ENCODE data around the gene EFL1.

Gene EFL1

DNA sequence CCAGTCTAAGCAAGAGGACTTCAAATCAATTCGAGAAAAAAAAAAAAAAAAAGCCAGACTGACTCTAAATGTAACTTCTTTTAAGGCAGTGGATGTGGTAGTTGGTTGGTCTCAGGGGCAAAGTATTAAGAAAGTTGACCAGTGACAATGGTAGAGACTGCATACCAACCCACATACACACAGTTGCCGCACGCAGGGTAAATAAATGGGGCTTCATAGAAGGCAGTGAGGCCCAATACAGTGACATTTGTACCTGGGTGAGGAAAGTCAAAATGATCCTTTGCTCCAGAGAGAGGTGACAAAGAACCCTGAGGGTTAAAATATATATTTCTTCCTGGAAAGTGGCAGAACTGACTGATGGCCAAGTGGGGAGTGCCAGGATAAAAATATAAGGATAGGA, 116.0 kb downstream of the EFL1 start:
- DNase-seq: no peak

- no peak for DNase-seq
Measured at GRCh38 chr15:82143390-82144385, 118.8 kb downstream of the EFL1 start.

GRCh38 chr15:82140886-82141285, 121.6 kb downstream of the EFL1 start:
- no peak for DNase-seq

- DNase-seq: peak; percentile 49
Measured at GRCh38 chr15:82139823-82140268, 122.7 kb downstream of the EFL1 start.

DNA sequence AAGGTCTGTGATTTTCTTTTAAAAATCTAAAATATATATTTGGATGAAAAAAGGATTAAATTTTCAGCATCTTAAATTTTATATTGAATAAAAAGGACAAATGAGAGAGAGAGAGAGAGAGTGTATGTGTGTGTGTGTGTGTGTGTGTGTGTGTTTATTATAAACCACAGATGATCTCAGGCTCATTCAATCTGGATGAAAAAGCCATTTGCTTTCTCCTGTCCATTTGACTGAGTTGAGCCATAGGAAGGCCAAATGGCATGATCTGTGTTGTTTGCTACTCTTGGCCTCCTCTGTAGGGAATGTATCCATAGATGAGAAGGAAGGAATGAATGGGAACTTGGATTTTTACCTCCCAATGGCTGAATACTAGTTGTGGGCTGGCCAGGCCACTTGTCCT, 124.2 kb downstream of the EFL1 start:
- no peak for DNase-seq

DNA sequence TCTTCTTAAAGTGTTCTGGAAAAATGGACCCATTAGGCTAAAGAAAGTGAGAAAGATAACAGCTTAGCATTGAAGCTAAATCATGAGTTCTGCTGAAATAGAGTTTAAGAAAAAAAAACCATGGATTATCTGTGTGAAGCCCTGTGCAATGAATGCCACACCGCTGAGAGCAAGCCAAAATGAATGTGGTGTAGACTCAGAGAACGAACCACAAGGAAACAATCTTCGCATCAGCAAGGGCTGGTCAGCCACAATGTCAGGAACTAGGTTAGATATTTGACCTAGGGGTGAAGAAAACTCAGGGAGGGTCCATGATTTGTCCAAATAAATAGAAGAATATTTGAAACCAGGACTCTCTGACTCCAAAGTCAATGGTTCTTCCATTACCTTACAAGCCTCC, 125.3 kb downstream of the EFL1 start:
- DNase-seq: no peak

GRCh38 chr15:82136120-82136519, 126.4 kb downstream of the EFL1 start:
- DNase-seq: no peak

GRCh38 chr15:82135638-82136037, 126.9 kb downstream of the EFL1 start:
- DNase-seq: no peak

- DNase-seq: no peak
Measured at GRCh38 chr15:82134461-82134860, 128.1 kb downstream of the EFL1 start.

DNA sequence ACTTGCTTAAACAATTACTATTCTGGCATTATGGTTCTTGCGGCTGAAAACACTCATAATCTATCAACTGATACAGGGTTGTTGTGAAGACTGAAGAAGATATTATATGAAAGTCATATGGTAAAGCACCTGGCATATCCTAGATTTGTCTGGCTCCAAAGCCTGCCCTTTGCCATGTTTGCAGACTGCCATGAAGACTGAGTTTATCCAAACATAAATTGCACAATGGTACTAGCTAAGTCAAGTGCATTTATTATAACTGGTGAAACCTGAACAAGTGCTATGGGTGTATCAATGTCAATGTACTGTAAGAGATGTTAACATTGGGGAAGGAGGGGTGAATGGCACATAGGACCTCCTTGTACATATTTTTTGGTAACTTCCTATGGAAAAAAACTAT, 129.3 kb downstream of the EFL1 start:
- no peak for DNase-seq

DNA sequence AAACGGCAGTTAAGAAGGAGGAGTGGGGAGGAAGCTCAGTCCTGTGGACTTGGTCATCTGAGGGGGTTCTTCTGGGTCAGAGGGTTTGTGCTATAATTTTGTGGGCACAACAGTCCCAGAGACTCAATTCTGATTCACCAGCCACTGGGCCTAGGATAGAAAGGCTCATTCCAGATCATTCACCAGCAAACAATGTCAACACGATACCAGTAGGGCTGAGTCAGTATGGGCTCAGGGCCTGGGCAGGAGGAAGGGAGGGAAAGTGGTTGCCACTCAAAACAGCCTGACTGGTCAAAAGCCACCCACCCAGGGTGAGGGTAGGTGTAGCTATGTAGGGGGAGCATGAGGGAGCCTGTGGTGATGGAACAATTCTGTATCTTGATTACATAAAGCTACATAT, 129.8 kb downstream of the EFL1 start:
- DNase-seq: no peak

GRCh38 chr15:82132096-82132495, 130.4 kb downstream of the EFL1 start:
- no peak for DNase-seq

- DNase-seq: no peak
Measured at GRCh38 chr15:82130248-82130647, 132.3 kb downstream of the EFL1 start.

- DNase-seq: no peak
Measured at GRCh38 chr15:82129761-82130160, 132.8 kb downstream of the EFL1 start.

DNA sequence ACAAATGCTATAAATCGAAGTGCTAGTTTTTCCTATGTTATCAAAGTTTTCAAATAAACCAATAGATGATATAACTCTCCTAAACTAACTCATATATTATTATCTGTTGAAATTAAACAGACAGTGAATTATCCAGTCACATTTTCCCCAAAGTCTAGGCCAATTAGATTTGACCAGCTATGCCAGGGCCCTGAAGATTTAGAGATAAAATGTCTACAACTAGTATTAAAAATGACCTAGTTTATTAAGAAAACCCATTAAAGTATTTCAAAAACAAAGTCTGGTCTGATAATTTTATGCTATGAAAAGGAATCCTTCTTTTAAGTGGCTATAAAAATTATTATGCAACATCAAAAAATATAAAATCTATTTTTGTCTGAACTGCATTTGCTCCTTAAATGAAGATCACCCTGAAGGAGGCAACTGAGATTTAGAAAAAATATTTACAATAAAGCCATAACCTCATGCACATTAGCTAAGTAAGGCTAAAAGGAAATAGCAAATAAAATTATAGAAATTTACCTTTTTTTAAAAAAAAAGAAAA, 133.3 kb downstream of the EFL1 start:
- no peak for DNase-seq

- DNase-seq: no peak
Measured at GRCh38 chr15:82128401-82129148, 134.0 kb downstream of the EFL1 start.

GRCh38 chr15:82127581-82127980, 135.0 kb downstream of the EFL1 start:
- DNase-seq: no peak

DNA sequence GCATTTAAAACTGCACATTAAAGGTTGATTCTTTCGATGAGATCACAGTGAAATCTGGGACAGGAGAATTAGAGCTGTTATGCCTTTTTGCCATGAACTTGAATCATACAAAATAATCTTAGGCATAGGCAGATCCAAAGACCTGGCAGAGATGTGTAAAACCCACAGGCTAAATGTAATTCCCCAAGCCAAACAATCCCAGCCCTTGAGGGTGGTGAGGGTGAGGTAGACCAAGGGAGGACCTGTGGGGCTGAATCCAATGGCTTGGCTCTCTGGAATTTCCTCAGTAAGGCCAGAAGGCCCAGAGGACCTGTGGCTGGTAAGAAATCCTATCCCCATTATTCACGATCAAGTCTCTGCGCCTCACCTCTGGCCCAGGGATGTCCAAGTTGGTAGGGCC, 136.2 kb downstream of the EFL1 start:
- DNase-seq: no peak

DNA sequence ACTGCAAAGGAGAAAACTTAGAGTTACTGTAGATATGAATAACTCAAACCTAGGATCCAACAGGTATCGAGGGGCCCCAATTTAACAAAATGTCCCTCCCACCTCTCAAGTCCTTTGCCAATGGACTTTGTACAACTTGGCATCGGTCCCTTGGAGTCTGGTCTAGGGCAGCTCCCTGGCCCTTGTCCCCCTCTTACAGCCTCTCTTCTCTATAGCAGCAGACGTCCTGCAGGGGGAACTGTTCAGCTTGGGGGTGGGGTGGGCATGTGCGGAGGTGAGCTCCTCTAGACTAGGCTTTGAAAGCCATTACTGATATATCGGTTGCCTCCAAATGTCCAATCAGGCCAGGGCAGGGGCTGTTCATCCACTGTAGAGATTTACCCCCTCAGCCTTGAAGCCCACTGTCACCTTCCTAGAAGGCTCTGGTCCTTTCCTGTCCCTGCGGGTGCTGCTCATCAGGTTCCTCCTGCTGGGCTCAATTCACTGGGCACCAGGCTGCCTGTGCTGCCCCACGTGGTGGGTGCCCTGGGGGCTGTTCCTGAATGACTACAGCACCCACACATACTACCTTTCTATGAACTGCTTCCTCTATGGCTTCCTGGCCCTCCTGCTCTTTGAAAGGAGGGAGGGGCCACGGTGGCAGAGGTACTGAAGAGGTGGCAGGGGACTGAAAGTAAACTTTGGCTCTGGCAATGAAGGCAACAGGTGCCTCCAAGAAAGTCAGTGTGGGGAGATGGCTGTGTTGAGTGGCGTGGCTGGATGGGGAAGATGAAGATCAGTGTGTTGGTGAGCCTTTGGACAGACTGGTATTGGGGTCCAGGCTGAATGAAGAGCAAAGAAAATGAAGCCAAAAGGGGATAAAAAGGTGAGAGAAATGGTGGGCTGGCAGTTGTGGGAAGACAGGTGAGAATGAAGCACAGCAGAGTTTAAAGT, 137.9 kb downstream of the EFL1 start:
- DNase-seq: no peak

- DNase-seq: no peak
Measured at GRCh38 chr15:82122746-82123400, 139.7 kb downstream of the EFL1 start.

GRCh38 chr15:82118040-82118439, 144.5 kb downstream of the EFL1 start:
- no peak for DNase-seq

DNA sequence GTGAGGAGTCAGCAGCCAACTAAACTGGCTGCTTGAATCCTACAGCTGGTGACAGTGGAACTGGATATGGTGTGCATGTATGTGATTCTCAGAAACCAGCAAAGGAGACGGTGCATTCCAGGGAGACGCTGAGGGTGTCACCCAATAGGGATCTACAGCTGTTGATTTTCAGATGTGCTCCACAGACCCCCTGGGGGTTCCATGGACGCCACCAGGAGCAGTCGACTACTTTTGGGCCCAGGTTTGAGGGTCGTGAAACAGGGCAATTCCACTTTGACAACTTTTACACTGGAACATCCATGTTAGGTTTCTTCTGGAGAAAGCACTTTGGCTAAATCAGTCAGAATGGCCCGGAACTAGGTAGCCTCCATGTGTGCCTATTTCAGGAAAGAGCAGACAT, 145.2 kb downstream of the EFL1 start:
- DNase-seq: no peak
